ENCODE data around the gene PRKX.
"Not testable (repeated sequence)": the region's sequence is repeated elsewhere in the genome, so short reads cannot be mapped to it uniquely, and the experiment has no call there.

The PRKX gene

GRCh38 chrX:3563451-3563850 is 150.0 kb downstream of the PRKX start:
- DNase-seq: no peak

- not testable (repeated sequence) for DNase-seq
Observed at GRCh38 chrX:3560010-3560409, 153.4 kb downstream of the PRKX start.
